Small intestine (tissue), 7 donors: Measurements from ENCODE around the gene SPI1. TPM values are rescaled to one million over a fixed set of nuclear protein-coding genes. Genes with fewer than 3 reads are reported as not detected.

Experiments
- DNase-seq, 2 donors: peaks; one replicate each; pipeline versions ENCODE4 v3.0.0 to v3.0.0-alpha.2; 2013
- FAIRE-seq: peaks from 2 replicates; lab custom pipeline; 2012; peaks lifted over from hg19 to GRCh38; lab: Jason Lieb, UNC
- H3K27ac ChIP-seq, 3 donors: one replicate each; pipeline ENCODE4 v1.5.1; 2013; ENCODE audit warnings: low read length in 2 of 3, mild to moderate bottlenecking in 2 of 3, control low read depth in 1 of 3, inconsistent platforms in 1 of 3, low read depth in 1 of 3, moderate library complexity in 1 of 3
- H3K27me3 ChIP-seq, 3 donors: one replicate each; pipeline ENCODE4 v1.6.1; 2013; ENCODE audit warnings: low read length in 3 of 3, inconsistent platforms in 1 of 3; ENCODE audit not compliant: control insufficient read depth in 3 of 3, insufficient read depth in 3 of 3
- H3K36me3 ChIP-seq, 3 donors: one replicate each; pipeline ENCODE4 v1.6.1; 2013; ENCODE audit warnings: low read length in 3 of 3, inconsistent platforms in 1 of 3, low read depth in 1 of 3, mild to moderate bottlenecking in 1 of 3, moderate library complexity in 1 of 3; ENCODE audit not compliant: control insufficient read depth in 3 of 3, insufficient read depth in 2 of 3
- H3K4me1 ChIP-seq, 3 donors: one replicate each; pipeline ENCODE4 v1.6.1; 2013; ENCODE audit warnings: low read length in 2 of 3, inconsistent platforms in 1 of 3, low read depth in 1 of 3, mild to moderate bottlenecking in 1 of 3, moderate library complexity in 1 of 3; ENCODE audit not compliant: control insufficient read depth in 3 of 3, insufficient read depth in 2 of 3
- H3K4me3 ChIP-seq, 3 donors: one replicate each; pipeline ENCODE4 v1.5.1; 2013; ENCODE audit warnings: low read length in 3 of 3, control low read depth in 1 of 3, inconsistent platforms in 1 of 3, low read depth in 1 of 3, mild to moderate bottlenecking in 1 of 3, moderate library complexity in 1 of 3
- H3K9me3 ChIP-seq, 2 donors: one replicate each; pipeline ENCODE4 v1.6.1; 2013; ENCODE audit warnings: low read depth in 1 of 2, low read length in 1 of 2; ENCODE audit not compliant: control insufficient read depth in 2 of 2, insufficient read depth in 1 of 2
- WGBS, 3 donors: extraction: QIAGEN DNeasy Blood & Tissue Kit; methylation state at CpG; one replicate each; pipeline ENCODE4 v1.1.7; 2013; 5-methylcytosine and 5-hydroxymethylcytosine counted together
- polyA plus RNA-seq, 4 donors: library from polyadenylated mRNA; stranded (reverse) in 3 of 4; unstranded in 1 of 4; fragments of 200-250 nt in 3 of 4; fragments of 120-200 nt in 1 of 4; gene quantifications; one replicate each; pipeline versions ENCODE4 v1.2.1 to v1.2.3, GENCODE V29; 2013
- donor health status: healthy with polysubstance abuse.
- donor health status: control.
- donor health status: control.
- donor health status: Bipolar disorder and iron deficiency.
- donor health status: healthy.

SPI1 gene
- polyA plus RNA-seq, 4 donors, result 3.4 to 25.4 (median 12.0) TPM

DNA sequence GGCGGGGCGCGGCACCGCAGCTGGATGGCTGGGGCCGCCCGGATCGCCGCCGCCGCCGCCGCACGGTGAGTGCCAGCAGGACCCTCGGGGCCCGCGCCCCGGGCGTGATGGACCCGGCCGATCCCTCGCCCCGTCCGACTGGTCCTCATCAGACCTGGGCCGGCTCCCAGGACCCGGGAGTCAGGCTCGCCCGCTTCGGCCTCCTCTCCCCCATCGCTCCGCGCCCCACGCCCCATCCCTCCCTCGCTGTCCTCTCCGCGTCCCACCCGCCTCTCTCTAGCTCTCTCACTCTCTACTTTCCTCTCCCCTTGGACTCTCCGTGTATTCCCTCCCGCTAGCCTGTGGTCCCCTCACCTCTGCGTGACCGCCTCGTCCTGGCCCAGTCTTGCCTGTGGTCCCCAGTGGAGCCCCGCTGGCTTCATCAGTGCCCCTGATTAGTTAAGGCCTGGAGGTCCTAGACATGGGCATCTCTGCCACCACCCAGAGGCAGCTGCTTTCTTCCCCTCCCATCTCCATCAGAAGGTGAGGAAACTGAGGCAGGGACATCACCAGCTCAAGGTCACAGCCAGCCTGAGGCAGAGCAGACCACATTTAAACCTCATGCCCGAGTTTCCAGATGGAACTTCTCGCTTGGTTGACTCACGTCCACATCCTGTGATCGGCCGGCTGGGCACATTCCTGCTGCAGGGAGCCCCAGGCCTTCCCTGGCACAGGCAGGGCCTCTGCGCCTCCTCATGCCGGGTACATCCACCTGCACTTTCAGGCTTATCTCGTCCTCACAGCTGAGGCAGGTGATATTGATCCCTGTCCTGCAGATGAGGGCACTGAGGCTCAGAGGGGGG lies 30.5 kb upstream of the SPI1 start:
- Histone ChIP-seq H3K27ac (peak overlapping the region; percentile 35 to 93 (median 70)), H3K27me3 (no peaks in the 10 kb centered on the region), H3K9me3 (no peaks in the 10 kb centered on the region), H3K36me3 (peaks cover 0 to 31% (median 0%) of the 10 kb centered on the region in 3 donors), H3K4me1 (peaks cover 4 to 17% (median 4%) of the 10 kb centered on the region in 3 donors), H3K4me3 (peak overlapping the region; percentile 46 to 88 (median 48))
- FAIRE-seq, result no peak
- DNase-seq, result peak in 1 of 2 donors; percentile 44
- WGBS, 3 donors, result 2 to 9% (median 4%) methylated on average over 18 to 50 of the region's 50 CpGs

- no peaks in the 10 kb centered on the region for H3K9me3 ChIP-seq
- no peaks in the 10 kb centered on the region for H3K27me3 ChIP-seq
- H3K27ac ChIP-seq, result peak within 1 kb of the TSS; percentile 87 to 94 (median 91)
- H3K36me3 ChIP-seq, result peaks cover 0 to 23% (median 0%) of the 10 kb centered on the region in 3 donors
- 1 to 2% (median 1%) methylated on average over 27 to 70 of the region's 70 CpGs for WGBS, 3 donors
- peak within 1 kb of the TSS; percentile 46 to 88 (median 48) for H3K4me3 ChIP-seq
- DNase-seq, result peak; percentile 91 to 97
- peaks cover 4 to 17% (median 4%) of the 10 kb centered on the region in 3 donors for H3K4me1 ChIP-seq
- FAIRE-seq, result no peak
Measured at GRCh38 chr11:47407746-47408590, 29.6 kb upstream of the SPI1 start, which contains the start of gene SLC39A13. Gene SLC39A13, plus strand, starts transcription at chr11:47408590. Its CDS starts 1,505 bp downstream, at chr11:47410095.

- WGBS, 3 donors, result 58 to 64% (median 64%) methylated on average over 12 of the region's 12 CpGs
- DNase-seq (peak in 1 of 2 donors; percentile 15), FAIRE-seq (no peak)
- peak overlapping the region; percentile 34 to 61 (median 48) for H3K4me3 ChIP-seq
- no peaks in the 10 kb centered on the region for H3K9me3 ChIP-seq
- peaks cover 0 to 18% (median 0%) of the 10 kb centered on the region in 3 donors for H3K36me3 ChIP-seq
- no peaks in the 10 kb centered on the region for H3K27me3 ChIP-seq
- H3K27ac ChIP-seq, result peak overlapping the region; percentile 87 to 94 (median 91)
- peaks cover 4 to 17% (median 4%) of the 10 kb centered on the region in 3 donors for H3K4me1 ChIP-seq
Measured at GRCh38 chr11:47406896-47407745, 28.8 kb upstream of the SPI1 start.

- H3K4me3 ChIP-seq, result no peak overlapping the region
- FAIRE-seq (no peak), DNase-seq (no peak)
- no peaks in the 10 kb centered on the region for H3K27me3 ChIP-seq
- no peaks in the 10 kb centered on the region for H3K36me3 ChIP-seq
- H3K27ac ChIP-seq, result no peak overlapping the region
- WGBS, 3 donors, result 79 to 89% (median 82%) methylated on average over 3 of the region's 3 CpGs
- no peaks in the 10 kb centered on the region for H3K9me3 ChIP-seq
- H3K4me1 ChIP-seq, result peaks cover 4 to 14% (median 7%) of the 10 kb centered on the region in 3 donors
Measured at GRCh38 chr11:47403571-47403970, 25.2 kb upstream of the SPI1 start.

- no peak for DNase-seq
- 81 to 93% (median 85%) methylated on average over 4 of the region's 4 CpGs for WGBS, 3 donors
- Histone ChIP-seq H3K27me3 (no peaks in the 10 kb centered on the region), H3K4me1 (peaks cover 4 to 14% (median 7%) of the 10 kb centered on the region in 3 donors), H3K4me3 (no peak overlapping the region), H3K36me3 (no peaks in the 10 kb centered on the region), H3K27ac (no peak overlapping the region), H3K9me3 (no peaks in the 10 kb centered on the region)
- no peak for FAIRE-seq
Measured at GRCh38 chr11:47403135-47403534, 24.8 kb upstream of the SPI1 start.

GRCh38 chr11:47400768-47401279 lies 22.5 kb upstream of the SPI1 start:
- Histone ChIP-seq H3K4me3 (peak overlapping the region in 1 of 3 donors; percentile 52), H3K36me3 (no peaks in the 10 kb centered on the region), H3K27me3 (no peaks in the 10 kb centered on the region), H3K9me3 (no peaks in the 10 kb centered on the region), H3K4me1 (peaks cover 0 to 4% (median 3%) of the 10 kb centered on the region in 3 donors), H3K27ac (peak overlapping the region in 1 of 3 donors; percentile 69)
- WGBS, 3 donors, result 16 to 32% (median 31%) methylated on average over 8 of the region's 8 CpGs
- FAIRE-seq, result no peak
- no peak for DNase-seq

DNA sequence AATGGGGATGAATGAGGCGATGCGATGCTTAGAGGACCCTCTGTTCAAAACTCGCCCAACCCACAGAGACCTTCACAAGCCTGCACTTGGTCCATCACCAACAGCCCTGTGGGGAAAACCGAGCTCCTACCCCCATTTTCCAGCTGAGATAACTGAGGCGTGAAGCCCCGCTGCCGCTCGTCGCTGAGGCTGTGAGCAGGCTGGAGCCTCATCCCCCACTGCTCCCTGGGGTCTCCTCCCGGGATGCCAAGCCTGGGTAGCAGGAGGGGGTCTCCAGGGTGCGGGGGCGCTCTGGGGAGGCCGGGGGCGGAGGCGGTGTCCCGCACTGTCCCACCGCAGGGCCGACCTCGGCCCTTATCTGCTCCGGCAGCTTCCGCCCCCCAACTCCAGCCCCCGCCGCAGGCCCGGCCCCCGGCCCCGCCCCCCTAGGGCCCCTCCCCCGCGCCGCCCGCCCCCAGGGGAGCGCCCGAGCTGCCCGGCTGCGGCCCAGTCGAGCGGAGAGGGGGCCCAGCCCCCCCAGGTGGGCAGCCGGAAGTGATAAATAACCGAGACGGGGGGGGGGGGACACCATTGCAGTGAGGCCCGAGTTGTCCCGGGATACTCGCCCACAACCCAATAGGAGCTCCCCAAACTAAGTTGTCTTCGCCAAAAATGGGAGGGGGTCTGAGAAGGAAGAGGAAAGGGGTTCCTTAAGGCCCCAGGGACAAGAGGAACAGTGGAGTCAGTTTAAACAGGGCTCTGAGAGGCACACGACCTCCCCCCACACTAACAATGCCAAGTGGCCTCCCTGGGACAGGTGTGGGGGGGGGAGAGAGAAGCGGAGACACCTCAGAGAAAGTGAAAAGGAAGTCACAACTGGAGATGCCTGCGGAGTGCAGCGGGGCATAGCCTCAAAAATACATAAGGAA lies 21.8 kb upstream of the SPI1 start:
- FAIRE-seq, result no peak
- no peaks in the 10 kb centered on the region for H3K27me3 ChIP-seq
- peak overlapping the region in 2 of 3 donors; percentile 53 to 69 for H3K27ac ChIP-seq
- H3K36me3 ChIP-seq, result no peaks in the 10 kb centered on the region
- peaks cover 0 to 4% (median 3%) of the 10 kb centered on the region in 3 donors for H3K4me1 ChIP-seq
- WGBS, 3 donors, result 6 to 9% (median 6%) methylated on average over 25 to 47 of the region's 47 CpGs
- DNase-seq, result peak in 1 of 2 donors; percentile 41
- peak overlapping the region; percentile 31 to 62 (median 51) for H3K4me3 ChIP-seq
- no peaks in the 10 kb centered on the region for H3K9me3 ChIP-seq
